Upper lobe of left lung (tissue), 4 donors: Measurements from ENCODE around the gene SEZ6L2.

Experiments used
- CTCF ChIP-seq, 6 experiments: fragments of 450-650 bp in 4 of 6; fragments of 200-600 bp in 2 of 6; sonication (generic) in 2 of 6; IDR thresholded peaks; one replicate each; pipeline ENCODE4 v1.5.1; 2016 to 2019; ENCODE audit warnings: antibody characterized with exemption in 6 of 6
- POLR2A ChIP-seq, 4 donors: fragments of 450-650 bp; IDR thresholded peaks; one replicate each; pipeline ENCODE4 v1.5.1; 2016 to 2017; ENCODE audit warnings: antibody characterized with exemption in 4 of 4, mild to moderate bottlenecking in 2 of 4

GRCh38 chr16:29916979-29917378 lies 17.6 kb upstream of the SEZ6L2 start:
- TF ChIP-seq CTCF (IDR thresholded peaks at IDR 0.05) (no peak), POLR2A (IDR thresholded peaks at IDR 0.05) (no peak)
